GM23248 (cell line): Measurements from ENCODE around the gene GNAS.

Experiments used
- EZH2 ChIP-seq: fragments of 200-600 bp; sonication (generic); IDR thresholded peaks from 2 replicates; pipeline ENCODE4 v1.6.1; 2018; ENCODE audit warnings: antibody characterized with exemption, mild to moderate bottlenecking; ENCODE audit not compliant: insufficient read depth, poor library complexity, severe bottlenecking
- EZH2phosphoT487 ChIP-seq: fragments of 200-600 bp; sonication (generic); IDR thresholded peaks from 2 replicates; pipeline ENCODE4 v1.6.1; 2018; ENCODE audit warnings: antibody characterized with exemption, moderate library complexity, mild to moderate bottlenecking, low read depth; ENCODE audit not compliant: insufficient read depth

DNA sequence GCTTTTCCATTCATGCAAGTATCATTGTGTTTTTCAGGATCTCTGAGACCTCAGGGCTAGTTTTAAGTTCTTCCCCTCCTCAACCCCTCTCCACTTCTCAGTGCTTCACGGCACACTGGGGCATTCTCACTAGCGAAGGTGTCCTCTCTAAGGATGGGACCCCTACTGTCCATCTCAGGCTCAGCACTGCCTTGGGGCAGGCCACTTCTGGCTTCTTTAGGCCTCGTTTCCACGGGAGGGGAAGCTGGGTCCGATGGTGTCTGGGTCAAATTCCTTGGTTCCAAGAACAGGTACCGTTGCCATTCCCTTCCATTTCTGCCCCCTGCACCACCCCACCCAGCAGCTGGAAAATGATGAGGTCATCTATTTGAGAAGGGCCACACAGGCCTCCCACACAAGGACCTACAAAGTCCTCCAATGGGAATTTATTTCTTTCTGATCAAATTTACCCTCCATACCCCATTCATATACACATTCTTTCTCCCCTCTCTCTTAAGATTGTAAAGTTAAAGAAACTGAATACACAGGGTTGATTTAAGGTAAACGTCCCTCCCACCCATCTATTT, 17.2 kb downstream of the GNAS start:
- TF ChIP-seq EZH2 (no peak), EZH2phosphoT487 (no peak)
